ENCODE results near the gene BPIFB4. TPM values are rescaled to one million over a fixed set of nuclear protein-coding genes. Genes with fewer than 3 reads are reported as not detected.

BPIFB4 gene
- total and polyA plus RNA-seq, 2 experiments from 2014 or later, result not detected

DNA sequence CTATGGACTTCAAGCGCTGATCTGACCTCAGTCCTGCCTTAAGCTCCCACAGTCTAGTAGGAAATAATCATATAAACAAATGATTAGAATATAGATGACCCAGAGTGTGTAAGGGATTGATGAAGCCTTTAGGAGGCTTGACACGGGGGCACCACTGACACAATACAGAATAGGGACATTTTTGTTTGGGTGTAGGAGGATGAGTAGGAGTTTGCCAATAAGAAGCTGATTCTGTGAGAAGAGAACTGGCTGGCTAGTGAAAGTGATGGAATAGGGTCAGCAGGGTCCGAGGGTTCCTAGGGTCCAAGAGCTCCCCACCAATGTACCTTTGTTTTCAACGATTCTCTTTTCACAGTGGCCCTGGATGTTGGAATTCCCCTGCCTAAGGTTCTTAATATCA, 7.1 kb upstream of the BPIFB4 start:
- Histone ChIP-seq H3K9me3 (ENCODE audit: low read depth) (no peaks in the 10 kb centered on the region), H3K4me1 (ENCODE audit: insufficient read depth) (no peaks in the 10 kb centered on the region), H3K4me3 (no peak overlapping the region), H3K79me2 (no peaks in the 10 kb centered on the region), H3K9me2 (replicated peaks; ENCODE audit: insufficient read depth) (no peaks in the 10 kb centered on the region), H3K36me3 (replicated peaks; ENCODE audit: insufficient read depth, low read depth) (no peaks in the 10 kb centered on the region), H3K4me2 (no peak overlapping the region), H3K27me3 (peaks cover 32% of the 10 kb centered on the region), H4K20me1 (ENCODE audit: insufficient read depth, poor library complexity, severe bottlenecking) (no peaks in the 10 kb centered on the region), H2AFZ (no peak overlapping the region), H3K27ac (no peak overlapping the region)
- WGBS (ENCODE audit: low lambda C conversion rate, missing lambda C conversion rate), result 87% methylated on average over 4 of the region's 4 CpGs
- TF ChIP-seq EZH2 (IDR thresholded peaks at IDR 0.05; ENCODE audit: borderline replicate concordance) (no peak), EZH2phosphoT487 (IDR thresholded peaks at IDR 0.05; ENCODE audit: low read depth, severe bottlenecking, unreplicated experiment) (no peak)
- TF ChIP-seq, protein P1, sequence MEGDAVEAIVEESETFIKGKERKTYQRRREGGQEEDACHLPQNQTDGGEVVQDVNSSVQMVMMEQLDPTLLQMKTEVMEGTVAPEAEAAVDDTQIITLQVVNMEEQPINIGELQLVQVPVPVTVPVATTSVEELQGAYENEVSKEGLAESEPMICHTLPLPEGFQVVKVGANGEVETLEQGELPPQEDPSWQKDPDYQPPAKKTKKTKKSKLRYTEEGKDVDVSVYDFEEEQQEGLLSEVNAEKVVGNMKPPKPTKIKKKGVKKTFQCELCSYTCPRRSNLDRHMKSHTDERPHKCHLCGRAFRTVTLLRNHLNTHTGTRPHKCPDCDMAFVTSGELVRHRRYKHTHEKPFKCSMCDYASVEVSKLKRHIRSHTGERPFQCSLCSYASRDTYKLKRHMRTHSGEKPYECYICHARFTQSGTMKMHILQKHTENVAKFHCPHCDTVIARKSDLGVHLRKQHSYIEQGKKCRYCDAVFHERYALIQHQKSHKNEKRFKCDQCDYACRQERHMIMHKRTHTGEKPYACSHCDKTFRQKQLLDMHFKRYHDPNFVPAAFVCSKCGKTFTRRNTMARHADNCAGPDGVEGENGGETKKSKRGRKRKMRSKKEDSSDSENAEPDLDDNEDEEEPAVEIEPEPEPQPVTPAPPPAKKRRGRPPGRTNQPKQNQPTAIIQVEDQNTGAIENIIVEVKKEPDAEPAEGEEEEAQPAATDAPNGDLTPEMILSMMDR (IDR thresholded peaks at IDR 0.05; ENCODE audit: poor library complexity), result no peak
- no peak for DNase-seq (ENCODE audit: low spot score)

DNA sequence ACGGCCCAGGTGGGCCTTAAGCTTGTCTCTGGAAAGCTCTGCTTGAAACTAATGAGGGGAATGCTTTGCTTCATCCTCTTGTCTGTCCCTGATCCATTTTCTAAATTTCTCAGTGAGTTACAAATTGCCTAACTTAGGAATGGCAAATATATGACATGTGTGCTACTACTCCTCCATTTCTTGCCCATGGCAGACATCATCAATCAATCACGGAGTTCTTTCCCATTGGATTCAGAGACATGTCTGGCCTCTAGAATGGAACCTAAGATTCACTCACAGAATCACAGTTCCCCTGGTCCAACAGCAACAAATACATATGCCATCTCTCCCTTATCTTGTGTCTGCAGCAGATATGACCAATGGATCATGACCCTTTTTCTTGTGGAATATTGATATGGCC, 6.6 kb upstream of the BPIFB4 start:
- H4K20me1 ChIP-seq (ENCODE audit: insufficient read depth, poor library complexity, severe bottlenecking), result no peaks in the 10 kb centered on the region
- peaks cover 35% of the 10 kb centered on the region for H3K27me3 ChIP-seq
- no peak overlapping the region for H3K4me3 ChIP-seq
- no peak for DNase-seq (ENCODE audit: low spot score)
- no peak overlapping the region for H2AFZ ChIP-seq
- no peak overlapping the region for H3K27ac ChIP-seq
- no peaks in the 10 kb centered on the region for H3K36me3 ChIP-seq (replicated peaks; ENCODE audit: insufficient read depth, low read depth)
- H3K9me3 ChIP-seq (ENCODE audit: low read depth), result no peaks in the 10 kb centered on the region
- H3K9me2 ChIP-seq (replicated peaks; ENCODE audit: insufficient read depth), result no peaks in the 10 kb centered on the region
- H3K79me2 ChIP-seq, result no peaks in the 10 kb centered on the region
- WGBS (ENCODE audit: low lambda C conversion rate, missing lambda C conversion rate), result 94% methylated on average over 2 of the region's 2 CpGs
- no peak overlapping the region for H3K4me2 ChIP-seq
- H3K4me1 ChIP-seq (ENCODE audit: insufficient read depth), result no peaks in the 10 kb centered on the region
- TF ChIP-seq EZH2 (IDR thresholded peaks at IDR 0.05; ENCODE audit: borderline replicate concordance) (no peak), EZH2phosphoT487 (IDR thresholded peaks at IDR 0.05; ENCODE audit: low read depth, severe bottlenecking, unreplicated experiment) (no peak)
- TF ChIP-seq, protein P1 (IDR thresholded peaks at IDR 0.05; ENCODE audit: poor library complexity), result no peak

DNA sequence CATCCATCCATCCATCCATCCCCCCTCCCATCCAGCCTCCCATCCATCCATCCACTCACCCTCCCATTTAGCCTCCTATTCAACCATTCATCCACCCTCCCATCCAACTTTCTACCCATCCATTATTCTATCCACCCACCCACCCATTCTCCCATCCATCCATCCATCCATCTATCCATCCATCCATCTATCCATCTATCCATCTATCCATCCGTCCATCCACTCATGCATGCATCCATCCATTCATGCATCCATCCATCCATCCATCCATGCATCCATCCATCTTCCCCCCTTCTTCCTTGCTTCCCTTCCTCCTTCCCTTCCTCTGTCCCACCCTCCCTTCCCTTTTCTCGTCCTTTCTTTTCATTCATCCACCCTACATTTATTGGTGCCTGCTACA, 4.8 kb upstream of the BPIFB4 start:
- WGBS (ENCODE audit: low lambda C conversion rate, missing lambda C conversion rate), result 83% methylated on average over 2 of the region's 2 CpGs
- Histone ChIP-seq H3K9me2 (replicated peaks; ENCODE audit: insufficient read depth) (no peaks in the 10 kb centered on the region), H3K27me3 (peaks cover 28% of the 10 kb centered on the region), H3K4me3 (no peak overlapping the region), H3K27ac (no peak overlapping the region), H3K4me1 (ENCODE audit: insufficient read depth) (no peaks in the 10 kb centered on the region), H2AFZ (no peak overlapping the region), H3K4me2 (no peak overlapping the region), H3K79me2 (no peaks in the 10 kb centered on the region), H3K9me3 (ENCODE audit: low read depth) (no peaks in the 10 kb centered on the region), H4K20me1 (ENCODE audit: insufficient read depth, poor library complexity, severe bottlenecking) (no peaks in the 10 kb centered on the region), H3K36me3 (replicated peaks; ENCODE audit: insufficient read depth, low read depth) (no peaks in the 10 kb centered on the region)
- no peak for TF ChIP-seq EZH2phosphoT487 (IDR thresholded peaks at IDR 0.05; ENCODE audit: low read depth, severe bottlenecking, unreplicated experiment)
- TF ChIP-seq, protein P1 (IDR thresholded peaks at IDR 0.05; ENCODE audit: poor library complexity), result no peak
- no peak for TF ChIP-seq EZH2 (IDR thresholded peaks at IDR 0.05; ENCODE audit: borderline replicate concordance)
- no peak for DNase-seq (ENCODE audit: low spot score)

DNA sequence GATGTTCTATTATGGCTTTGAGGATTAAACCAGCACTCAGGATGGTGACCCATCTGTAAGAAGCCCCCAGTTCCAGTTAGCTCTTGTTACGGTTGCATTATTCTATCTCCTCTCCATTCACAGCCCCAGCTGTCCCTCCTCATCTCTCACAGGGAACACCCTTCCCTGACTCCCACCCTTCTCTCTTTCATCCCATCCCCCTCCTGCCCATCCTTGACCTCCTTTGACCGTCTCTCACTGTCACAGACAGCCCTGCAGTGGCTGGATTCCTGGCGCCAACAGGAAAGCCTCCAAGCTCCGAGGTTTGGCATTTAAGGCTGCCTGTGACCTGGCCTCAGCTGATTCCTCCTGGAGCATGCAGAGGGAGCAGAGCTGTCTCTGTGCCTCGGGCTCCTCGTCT, 4.2 kb upstream of the BPIFB4 start:
- H4K20me1 ChIP-seq (ENCODE audit: insufficient read depth, poor library complexity, severe bottlenecking), result no peaks in the 10 kb centered on the region
- H3K27ac ChIP-seq, result no peak overlapping the region
- 65% methylated on average over 6 of the region's 6 CpGs for WGBS (ENCODE audit: low lambda C conversion rate, missing lambda C conversion rate)
- H3K4me3 ChIP-seq, result no peak overlapping the region
- peaks cover 23% of the 10 kb centered on the region for H3K27me3 ChIP-seq
- H3K79me2 ChIP-seq, result no peaks in the 10 kb centered on the region
- no peak for DNase-seq (ENCODE audit: low spot score)
- TF ChIP-seq EZH2phosphoT487 (IDR thresholded peaks at IDR 0.05; ENCODE audit: low read depth, severe bottlenecking, unreplicated experiment), result no peak
- no peak for TF ChIP-seq EZH2 (IDR thresholded peaks at IDR 0.05; ENCODE audit: borderline replicate concordance)
- TF ChIP-seq, protein P1 (IDR thresholded peaks at IDR 0.05; ENCODE audit: poor library complexity), result no peak
- no peaks in the 10 kb centered on the region for H3K9me2 ChIP-seq (replicated peaks; ENCODE audit: insufficient read depth)
- no peaks in the 10 kb centered on the region for H3K36me3 ChIP-seq (replicated peaks; ENCODE audit: insufficient read depth, low read depth)
- H3K4me1 ChIP-seq (ENCODE audit: insufficient read depth), result no peaks in the 10 kb centered on the region
- no peaks in the 10 kb centered on the region for H3K9me3 ChIP-seq (ENCODE audit: low read depth)
- no peak overlapping the region for H2AFZ ChIP-seq
- no peak overlapping the region for H3K4me2 ChIP-seq

Data from hepatocyte (in vitro differentiated cells).